Liver (tissue), 3 donors: Measurements from ENCODE around the gene NCAPD2.

ENCODE experiments used
- EGR1 ChIP-seq, 2 donors: IDR thresholded peaks; 2 replicates each; pipeline ENCODE4 v1.6.1; 2016 to 2018; ENCODE audit warnings: antibody characterized with exemption in 2 of 2, low read depth in 2 of 2
- GABPA ChIP-seq, 2 donors: IDR thresholded peaks in 1 of 2; conservative IDR thresholded peaks in 1 of 2; 2 replicates each; pipeline ENCODE4 v1.6.1; 2016; ENCODE audit warnings: antibody characterized with exemption in 2 of 2, mild to moderate bottlenecking in 1 of 2, moderate library complexity in 1 of 2
- REST ChIP-seq: IDR thresholded peaks from 2 replicates; pipeline ENCODE4 v1.6.1; 2016; ENCODE audit warnings: antibody characterized with exemption, mild to moderate bottlenecking
- TAF1 ChIP-seq: conservative IDR thresholded peaks from 2 replicates; pipeline ENCODE4 v1.6.1; 2016; ENCODE audit warnings: antibody characterized with exemption, mild to moderate bottlenecking
- TF ChIP-seq, protein P1 (sequence below): fragments of 150-350 bp; IDR thresholded peaks from 2 replicates; pipeline ENCODE4 v1.5.1; 2017; ENCODE audit warnings: improper control_type of control experiment, low read depth, low read length; ENCODE audit not compliant: missing input control
- donor health status: healthy.
- donor health status: healthy.

DNA sequence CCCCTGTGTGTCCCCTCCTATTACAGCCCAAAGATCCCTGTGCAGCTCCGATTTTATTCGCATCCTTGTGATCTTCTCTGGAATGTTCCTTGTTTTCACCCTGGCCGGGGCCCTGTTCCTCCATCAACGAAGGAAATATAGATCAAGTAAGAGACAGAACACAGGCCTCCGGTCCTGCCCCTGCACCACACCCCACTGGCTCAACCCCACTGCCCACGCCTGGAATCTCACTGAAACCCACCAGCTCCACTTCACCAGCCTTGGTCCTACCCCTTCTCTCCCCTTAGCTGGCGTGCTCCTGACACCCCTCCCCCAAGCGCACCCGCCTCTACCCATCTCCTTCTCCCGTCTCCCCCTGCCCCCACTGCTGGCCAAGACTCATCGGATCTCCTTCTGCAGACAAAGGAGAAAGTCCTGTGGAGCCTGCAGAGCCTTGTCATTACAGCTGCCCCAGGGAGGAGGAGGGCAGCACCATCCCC, 43.0 kb upstream of the NCAPD2 start:
- TF ChIP-seq GABPA (IDR thresholded peaks at IDR 0.05 in 1 of 2, conservative IDR thresholded peaks at IDR 0.05 in 1 of 2) (no peak), REST (no peak), TAF1 (no peak), EGR1 (IDR thresholded peaks at IDR 0.05; ENCODE audit: low read depth in 2 of 2) (no peak)
- TF ChIP-seq, protein P1, sequence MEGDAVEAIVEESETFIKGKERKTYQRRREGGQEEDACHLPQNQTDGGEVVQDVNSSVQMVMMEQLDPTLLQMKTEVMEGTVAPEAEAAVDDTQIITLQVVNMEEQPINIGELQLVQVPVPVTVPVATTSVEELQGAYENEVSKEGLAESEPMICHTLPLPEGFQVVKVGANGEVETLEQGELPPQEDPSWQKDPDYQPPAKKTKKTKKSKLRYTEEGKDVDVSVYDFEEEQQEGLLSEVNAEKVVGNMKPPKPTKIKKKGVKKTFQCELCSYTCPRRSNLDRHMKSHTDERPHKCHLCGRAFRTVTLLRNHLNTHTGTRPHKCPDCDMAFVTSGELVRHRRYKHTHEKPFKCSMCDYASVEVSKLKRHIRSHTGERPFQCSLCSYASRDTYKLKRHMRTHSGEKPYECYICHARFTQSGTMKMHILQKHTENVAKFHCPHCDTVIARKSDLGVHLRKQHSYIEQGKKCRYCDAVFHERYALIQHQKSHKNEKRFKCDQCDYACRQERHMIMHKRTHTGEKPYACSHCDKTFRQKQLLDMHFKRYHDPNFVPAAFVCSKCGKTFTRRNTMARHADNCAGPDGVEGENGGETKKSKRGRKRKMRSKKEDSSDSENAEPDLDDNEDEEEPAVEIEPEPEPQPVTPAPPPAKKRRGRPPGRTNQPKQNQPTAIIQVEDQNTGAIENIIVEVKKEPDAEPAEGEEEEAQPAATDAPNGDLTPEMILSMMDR = no peak
